IMR-90 (cell line): Measurements from ENCODE around the gene ZNF534.

Source experiments
- CEBPB ChIP-seq: IDR thresholded peaks from 2 replicates; pipeline ENCODE4 v1.6.1; 2012; ENCODE audit warnings: low read depth, low read length, improper control_type of control experiment
- CTCF ChIP-seq: conservative IDR thresholded peaks from 2 replicates; pipeline ENCODE4 v1.5.1; 2012; ENCODE audit warnings: mild to moderate bottlenecking, low read depth, low read length, improper control_type of control experiment
- POLR2A ChIP-seq: IDR thresholded peaks from 2 replicates; pipeline ENCODE4 v1.6.1; 2012; ENCODE audit warnings: mild to moderate bottlenecking, low read depth, low read length
- RFX5 ChIP-seq: IDR thresholded peaks from 2 replicates; pipeline ENCODE4 v1.8.0; 2012; ENCODE audit warnings: low read depth, mild to moderate bottlenecking, low read length, moderate library complexity
- SMC3 ChIP-seq: fragments of 150-350 bp; IDR thresholded peaks from 2 replicates; pipeline ENCODE4 v1.6.1; 2016; ENCODE audit warnings: low read depth, mild to moderate bottlenecking, antibody characterized with exemption, low read length, moderate library complexity

GRCh38 chr19:52410276-52410675, 18.7 kb upstream of the ZNF534 start:
- TF ChIP-seq POLR2A (no peak), CTCF (no peak), RFX5 (no peak), CEBPB (no peak), SMC3 (no peak)
